SK-N-SH (cell line): ENCODE results near the gene GUCY1A2. TPM values are rescaled to one million over a fixed set of nuclear protein-coding genes. Genes with fewer than 3 reads are reported as not detected.
A peak's percentile ranks its signal among the peaks of the same experiment; 100 is the strongest.

Experiments used
- CTCF ChIA-PET: fragments of 300-600, 350-600 bp; formaldehyde crosslinking; extraction: SDS; loops from one replicate; lab custom pipeline; 2021; lab: Yijun Ruan, JAX
- POLR2A ChIA-PET: fragments of 350-600 bp; sonication (Branson Sonifier 250); formaldehyde crosslinking; extraction: SDS; loops from one replicate; lab custom pipeline; 2020; ENCODE audit warnings: antibody characterized with exemption, inconsistent platforms; lab: Yijun Ruan, JAX
- DNase-seq: peaks from one replicate; pipeline ENCODE4 v3.0.0; 2012
- H2AFZ ChIP-seq: fragments of 200-600 bp; sonication (generic); 2 replicates; pipeline ENCODE4 v1.8.1; 2016; ENCODE audit warnings: antibody characterized with exemption, mild to moderate bottlenecking, low read depth
- H3F3A ChIP-seq: fragments of 200-600 bp; sonication (generic); replicated peaks from 2 replicates; pipeline ENCODE3; 2016; ENCODE audit warnings: antibody characterized with exemption, mild to moderate bottlenecking; ENCODE audit not compliant: insufficient read depth
- H3K27ac ChIP-seq, 2 experiments: fragments of 200-500 bp in 1 of 2; fragments of 200-600 bp in 1 of 2; sonication (Bioruptor generic) in 1 of 2; sonication (generic), shearing (Covaris generic) in 1 of 2; 2 replicates each; pipeline versions ENCODE4 v1.5.1 to v1.6.1; 2014 to 2016; ENCODE audit warnings: low read depth in 2 of 2, inconsistent platforms in 1 of 2, low read length in 1 of 2, mild to moderate bottlenecking in 1 of 2, mixed read lengths in 1 of 2
- H3K27me3 ChIP-seq: fragments of 200-600 bp; sonication (generic), shearing (Covaris generic); 2 replicates; pipeline ENCODE4 v1.6.1; 2016; ENCODE audit warnings: mixed run types; ENCODE audit not compliant: insufficient read depth
- H3K36me3 ChIP-seq, 2 experiments: fragments of 200-500 bp in 1 of 2; fragments of 200-600 bp in 1 of 2; sonication (Bioruptor generic) in 1 of 2; sonication (generic) in 1 of 2; replicated peaks in 1 of 2; 2 replicates each; pipeline versions ENCODE3 to v1.5.1; 2014 to 2016; ENCODE audit warnings: low read length in 1 of 2, mild to moderate bottlenecking in 1 of 2; ENCODE audit not compliant: insufficient read depth in 2 of 2, control insufficient read depth in 1 of 2
- H3K4me1 ChIP-seq, 2 experiments: fragments of 200-500 bp in 1 of 2; fragments of 200-600 bp in 1 of 2; sonication (Bioruptor generic) in 1 of 2; sonication (generic), shearing (Covaris generic) in 1 of 2; 2 replicates each; pipeline versions ENCODE4 v1.5.1 to v1.6.1; 2014 to 2016; ENCODE audit warnings: low read depth in 1 of 2, low read length in 1 of 2, mixed run types in 1 of 2; ENCODE audit not compliant: insufficient read depth in 2 of 2, control insufficient read depth in 1 of 2
- H3K4me2 ChIP-seq: fragments of 200-600 bp; sonication (generic), shearing (Covaris generic); 2 replicates; pipeline ENCODE4 v1.6.1; 2017; ENCODE audit warnings: mixed run types
- H3K4me3 ChIP-seq, 2 experiments: fragments of 200-500 bp in 1 of 2; fragments of 200-600 bp in 1 of 2; sonication (Bioruptor generic) in 1 of 2; sonication (generic), shearing (Covaris generic) in 1 of 2; 2 replicates each; pipeline versions ENCODE4 v1.5.1 to v1.8.1; 2014 to 2016; ENCODE audit warnings: low read depth in 2 of 2, inconsistent platforms in 1 of 2, low read length in 1 of 2, mild to moderate bottlenecking in 1 of 2, mixed read lengths in 1 of 2, moderate library complexity in 1 of 2
- H3K79me2 ChIP-seq: fragments of 200-600 bp; sonication (generic); 2 replicates; pipeline ENCODE4 v1.8.1; 2017; ENCODE audit warnings: mild to moderate bottlenecking; ENCODE audit not compliant: insufficient read depth
- H3K9ac ChIP-seq: fragments of 200-600 bp; sonication (generic); 2 replicates; pipeline ENCODE4 v1.6.1; 2017; ENCODE audit warnings: mixed run types
- H3K9me2 ChIP-seq: fragments of 200-600 bp; sonication (generic); 2 replicates; pipeline ENCODE4 v1.6.1; 2017; ENCODE audit warnings: mixed run types
- H3K9me3 ChIP-seq: fragments of 200-600 bp; sonication (generic); 2 replicates; pipeline ENCODE4 v1.6.1; 2017; ENCODE audit warnings: mixed run types, mild to moderate bottlenecking, moderate library complexity
- H4K20me1 ChIP-seq: fragments of 200-600 bp; sonication (generic); 2 replicates; pipeline ENCODE4 v1.6.1; 2017; ENCODE audit warnings: mild to moderate bottlenecking, mixed run types; ENCODE audit not compliant: insufficient read depth
- FOXM1 ChIP-seq: IDR thresholded peaks from 2 replicates; pipeline ENCODE4 v1.4.0; 2012; ENCODE audit warnings: low read depth, mild to moderate bottlenecking
- NRF1 ChIP-seq: IDR thresholded peaks from 2 replicates; pipeline ENCODE4 v1.6.1; 2012; ENCODE audit warnings: low read depth, mild to moderate bottlenecking, low read length
- RFX5 ChIP-seq: IDR thresholded peaks from 2 replicates; pipeline ENCODE4 v1.6.1; 2012; ENCODE audit warnings: mild to moderate bottlenecking, improper control_type of control experiment, low read length
- TCF12 ChIP-seq: IDR thresholded peaks from 2 replicates; pipeline ENCODE4 v1.4.0; 2012
- WGBS: methylation state at CpG from one replicate; pipeline ENCODE4 v1.1.6; 2017; ENCODE audit warnings: low lambda C conversion rate; 5-methylcytosine and 5-hydroxymethylcytosine counted together
- polyA plus RNA-seq, 3 experiments: library from polyadenylated mRNA; depleted of rRNA; stranded (reverse); fragments of >200 nt; gene quantifications; 2 replicates each; pipeline ENCODE4 v1.2.3, GENCODE V29; 2012
- TF ChIP-seq, protein P1 (sequence below): IDR thresholded peaks from 2 replicates; pipeline ENCODE4 v1.4.0; 2012; ENCODE audit warnings: low read depth
- TF ChIP-seq, protein P2 (sequence below): IDR thresholded peaks from 2 replicates; pipeline ENCODE4 v1.6.1; 2012; ENCODE audit warnings: mild to moderate bottlenecking, low read depth, low read length, moderate library complexity
- TF ChIP-seq, protein P3 (sequence below): IDR thresholded peaks from 2 replicates; pipeline ENCODE4 v1.4.0; 2012; ENCODE audit warnings: low read depth, borderline replicate concordance
- TF ChIP-seq, protein P4 (sequence below): fragments of 200-600 bp; sonication (generic); IDR thresholded peaks from 2 replicates; pipeline ENCODE4 v1.6.1; 2017; ENCODE audit warnings: antibody characterized with exemption, mild to moderate bottlenecking, moderate library complexity

The GUCY1A2 gene, protein sequence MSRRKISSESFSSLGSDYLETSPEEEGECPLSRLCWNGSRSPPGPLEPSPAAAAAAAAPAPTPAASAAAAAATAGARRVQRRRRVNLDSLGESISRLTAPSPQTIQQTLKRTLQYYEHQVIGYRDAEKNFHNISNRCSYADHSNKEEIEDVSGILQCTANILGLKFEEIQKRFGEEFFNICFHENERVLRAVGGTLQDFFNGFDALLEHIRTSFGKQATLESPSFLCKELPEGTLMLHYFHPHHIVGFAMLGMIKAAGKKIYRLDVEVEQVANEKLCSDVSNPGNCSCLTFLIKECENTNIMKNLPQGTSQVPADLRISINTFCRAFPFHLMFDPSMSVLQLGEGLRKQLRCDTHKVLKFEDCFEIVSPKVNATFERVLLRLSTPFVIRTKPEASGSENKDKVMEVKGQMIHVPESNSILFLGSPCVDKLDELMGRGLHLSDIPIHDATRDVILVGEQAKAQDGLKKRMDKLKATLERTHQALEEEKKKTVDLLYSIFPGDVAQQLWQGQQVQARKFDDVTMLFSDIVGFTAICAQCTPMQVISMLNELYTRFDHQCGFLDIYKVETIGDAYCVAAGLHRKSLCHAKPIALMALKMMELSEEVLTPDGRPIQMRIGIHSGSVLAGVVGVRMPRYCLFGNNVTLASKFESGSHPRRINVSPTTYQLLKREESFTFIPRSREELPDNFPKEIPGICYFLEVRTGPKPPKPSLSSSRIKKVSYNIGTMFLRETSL
- polyA plus RNA-seq (2012; rRNA removed) = 0.26 and 0.44 TPM in 2 replicates
- polyA plus RNA-seq (2012; cell fraction: cytosol; rRNA removed) = 0.58 and 0.71 TPM in 2 replicates
- polyA plus RNA-seq (2012; cell fraction: nucleus; rRNA removed) = 0.32 and 0.95 TPM in 2 replicates

DNA sequence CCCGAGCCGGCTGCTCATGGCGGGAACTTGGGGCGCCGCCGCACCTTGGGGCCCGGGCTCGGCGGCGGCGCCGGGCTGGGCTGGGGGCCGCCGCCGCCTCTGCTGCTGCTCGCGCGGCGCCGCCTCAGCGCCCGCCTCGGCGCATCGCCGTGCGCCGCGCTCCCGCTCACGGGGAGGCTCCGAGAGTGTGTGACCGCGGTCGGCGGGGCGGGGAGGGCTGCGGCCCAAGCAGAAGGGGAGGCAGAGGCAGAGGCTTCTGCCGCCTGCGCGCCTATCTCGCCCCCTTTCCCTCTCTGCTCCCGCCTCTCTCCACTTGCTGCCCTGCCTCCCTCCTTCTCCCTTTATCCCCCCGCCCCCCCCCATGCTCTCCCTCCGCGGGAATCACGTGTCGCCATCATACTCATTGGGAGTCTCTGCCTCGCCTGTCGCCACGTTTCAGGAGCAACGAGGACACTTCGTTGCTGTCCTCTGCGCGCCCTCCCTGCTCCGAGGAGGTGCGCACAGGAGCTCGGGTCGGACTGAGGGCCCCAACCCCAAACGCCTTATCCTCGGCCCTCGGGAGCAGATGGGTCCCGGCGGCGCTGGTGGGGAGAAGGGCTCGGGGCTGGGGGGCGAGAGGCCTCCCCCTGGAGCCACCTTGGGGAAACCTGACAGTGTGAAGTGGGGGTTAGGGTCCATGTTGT, at the start of gene GUCY1A2:
TSS of gene GUCY1A2 (minus strand) at position 258 of the 683 bp plus-strand sequence. CDS start 421 bp downstream, outside the sequence.
- ChIA-PET POLR2A (no interaction called here), CTCF (interaction anchor here (0.9 to 1.7 kb wide), 6 partner anchors 9 to 862 kb away, joined by 3 to 4 read pairs (median 4); no protein-coding TSS in a partner anchor)
- TF ChIP-seq, protein P1, sequence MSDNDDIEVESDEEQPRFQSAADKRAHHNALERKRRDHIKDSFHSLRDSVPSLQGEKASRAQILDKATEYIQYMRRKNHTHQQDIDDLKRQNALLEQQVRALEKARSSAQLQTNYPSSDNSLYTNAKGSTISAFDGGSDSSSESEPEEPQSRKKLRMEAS = peak; percentile 78
- TF ChIP-seq, protein P2, sequence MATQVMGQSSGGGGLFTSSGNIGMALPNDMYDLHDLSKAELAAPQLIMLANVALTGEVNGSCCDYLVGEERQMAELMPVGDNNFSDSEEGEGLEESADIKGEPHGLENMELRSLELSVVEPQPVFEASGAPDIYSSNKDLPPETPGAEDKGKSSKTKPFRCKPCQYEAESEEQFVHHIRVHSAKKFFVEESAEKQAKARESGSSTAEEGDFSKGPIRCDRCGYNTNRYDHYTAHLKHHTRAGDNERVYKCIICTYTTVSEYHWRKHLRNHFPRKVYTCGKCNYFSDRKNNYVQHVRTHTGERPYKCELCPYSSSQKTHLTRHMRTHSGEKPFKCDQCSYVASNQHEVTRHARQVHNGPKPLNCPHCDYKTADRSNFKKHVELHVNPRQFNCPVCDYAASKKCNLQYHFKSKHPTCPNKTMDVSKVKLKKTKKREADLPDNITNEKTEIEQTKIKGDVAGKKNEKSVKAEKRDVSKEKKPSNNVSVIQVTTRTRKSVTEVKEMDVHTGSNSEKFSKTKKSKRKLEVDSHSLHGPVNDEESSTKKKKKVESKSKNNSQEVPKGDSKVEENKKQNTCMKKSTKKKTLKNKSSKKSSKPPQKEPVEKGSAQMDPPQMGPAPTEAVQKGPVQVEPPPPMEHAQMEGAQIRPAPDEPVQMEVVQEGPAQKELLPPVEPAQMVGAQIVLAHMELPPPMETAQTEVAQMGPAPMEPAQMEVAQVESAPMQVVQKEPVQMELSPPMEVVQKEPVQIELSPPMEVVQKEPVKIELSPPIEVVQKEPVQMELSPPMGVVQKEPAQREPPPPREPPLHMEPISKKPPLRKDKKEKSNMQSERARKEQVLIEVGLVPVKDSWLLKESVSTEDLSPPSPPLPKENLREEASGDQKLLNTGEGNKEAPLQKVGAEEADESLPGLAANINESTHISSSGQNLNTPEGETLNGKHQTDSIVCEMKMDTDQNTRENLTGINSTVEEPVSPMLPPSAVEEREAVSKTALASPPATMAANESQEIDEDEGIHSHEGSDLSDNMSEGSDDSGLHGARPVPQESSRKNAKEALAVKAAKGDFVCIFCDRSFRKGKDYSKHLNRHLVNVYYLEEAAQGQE = peak; percentile 7; the same call in 1 of the 2 replicates
- TF ChIP-seq, protein P3, sequence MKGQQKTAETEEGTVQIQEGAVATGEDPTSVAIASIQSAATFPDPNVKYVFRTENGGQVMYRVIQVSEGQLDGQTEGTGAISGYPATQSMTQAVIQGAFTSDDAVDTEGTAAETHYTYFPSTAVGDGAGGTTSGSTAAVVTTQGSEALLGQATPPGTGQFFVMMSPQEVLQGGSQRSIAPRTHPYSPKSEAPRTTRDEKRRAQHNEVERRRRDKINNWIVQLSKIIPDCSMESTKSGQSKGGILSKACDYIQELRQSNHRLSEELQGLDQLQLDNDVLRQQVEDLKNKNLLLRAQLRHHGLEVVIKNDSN = peak; percentile 76; the same call in 1 of the 2 replicates
- no peak for TF ChIP-seq FOXM1
- no peak for TF ChIP-seq RFX5
- TF ChIP-seq NRF1 = no peak
- TF ChIP-seq, protein P4, sequence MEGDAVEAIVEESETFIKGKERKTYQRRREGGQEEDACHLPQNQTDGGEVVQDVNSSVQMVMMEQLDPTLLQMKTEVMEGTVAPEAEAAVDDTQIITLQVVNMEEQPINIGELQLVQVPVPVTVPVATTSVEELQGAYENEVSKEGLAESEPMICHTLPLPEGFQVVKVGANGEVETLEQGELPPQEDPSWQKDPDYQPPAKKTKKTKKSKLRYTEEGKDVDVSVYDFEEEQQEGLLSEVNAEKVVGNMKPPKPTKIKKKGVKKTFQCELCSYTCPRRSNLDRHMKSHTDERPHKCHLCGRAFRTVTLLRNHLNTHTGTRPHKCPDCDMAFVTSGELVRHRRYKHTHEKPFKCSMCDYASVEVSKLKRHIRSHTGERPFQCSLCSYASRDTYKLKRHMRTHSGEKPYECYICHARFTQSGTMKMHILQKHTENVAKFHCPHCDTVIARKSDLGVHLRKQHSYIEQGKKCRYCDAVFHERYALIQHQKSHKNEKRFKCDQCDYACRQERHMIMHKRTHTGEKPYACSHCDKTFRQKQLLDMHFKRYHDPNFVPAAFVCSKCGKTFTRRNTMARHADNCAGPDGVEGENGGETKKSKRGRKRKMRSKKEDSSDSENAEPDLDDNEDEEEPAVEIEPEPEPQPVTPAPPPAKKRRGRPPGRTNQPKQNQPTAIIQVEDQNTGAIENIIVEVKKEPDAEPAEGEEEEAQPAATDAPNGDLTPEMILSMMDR = no peak
- TF ChIP-seq TCF12 = no peak
- Histone ChIP-seq H3K4me2 (peak within 1 kb of the TSS; percentile 100), H3K4me3 (peak within 1 kb of the TSS; percentile 66 to 78), H3K9ac (peak within 1 kb of the TSS; percentile 59; the same call in 1 of the 2 replicates), H3K4me1 (peaks cover 8 to 16% of the 10 kb centered on the region in 2 experiments; a peak in 2 of 4 replicates), H3K36me3 (no peaks in the 10 kb centered on the region), H3K27me3 (no peaks in the 10 kb centered on the region), H3F3A (peaks cover 18% of the 10 kb centered on the region), H3K79me2 (no peaks in the 10 kb centered on the region), H3K9me2 (no peaks in the 10 kb centered on the region), H3K9me3 (no peaks in the 10 kb centered on the region), H4K20me1 (no peaks in the 10 kb centered on the region), H3K27ac (peak within 1 kb of the TSS in 1 of 2 experiments; percentile 65; a peak in 2 of 4 replicates), H2AFZ (peak within 1 kb of the TSS; percentile 84)
- peak; percentile 62 for DNase-seq
- WGBS = 6% methylated on average over 25 of the region's 67 CpGs
